Prostate gland (tissue), 2 donors: Measurements from ENCODE around the gene MGP.

ENCODE experiments used
- POLR2A ChIP-seq: fragments of 450-650 bp; IDR thresholded peaks from one replicate; pipeline ENCODE4 v1.6.1; 2016; ENCODE audit warnings: antibody characterized with exemption, mild to moderate bottlenecking
- POLR2AphosphoS5 ChIP-seq: sonication (generic); formaldehyde crosslinking; IDR thresholded peaks from one replicate; pipeline ENCODE4 v1.6.1; 2017; ENCODE audit warnings: antibody characterized with exemption
- TF ChIP-seq, protein P1 (sequence below), 4 experiments: fragments of 200-600 bp in 2 of 4; fragments of 450-650 bp in 2 of 4; sonication (generic) in 2 of 4; IDR thresholded peaks; 1 replicate in 3 of 4; 2 replicates in 1 of 4; pipeline ENCODE4 v1.5.1; 2016 to 2019; ENCODE audit warnings: antibody characterized with exemption in 4 of 4, mild to moderate bottlenecking in 2 of 4, moderate library complexity in 2 of 4

GRCh38 chr12:14846042-14846587, 39.5 kb downstream of the MGP start:
- TF ChIP-seq POLR2A (no peak), POLR2AphosphoS5 (no peak)
- TF ChIP-seq, protein P1, sequence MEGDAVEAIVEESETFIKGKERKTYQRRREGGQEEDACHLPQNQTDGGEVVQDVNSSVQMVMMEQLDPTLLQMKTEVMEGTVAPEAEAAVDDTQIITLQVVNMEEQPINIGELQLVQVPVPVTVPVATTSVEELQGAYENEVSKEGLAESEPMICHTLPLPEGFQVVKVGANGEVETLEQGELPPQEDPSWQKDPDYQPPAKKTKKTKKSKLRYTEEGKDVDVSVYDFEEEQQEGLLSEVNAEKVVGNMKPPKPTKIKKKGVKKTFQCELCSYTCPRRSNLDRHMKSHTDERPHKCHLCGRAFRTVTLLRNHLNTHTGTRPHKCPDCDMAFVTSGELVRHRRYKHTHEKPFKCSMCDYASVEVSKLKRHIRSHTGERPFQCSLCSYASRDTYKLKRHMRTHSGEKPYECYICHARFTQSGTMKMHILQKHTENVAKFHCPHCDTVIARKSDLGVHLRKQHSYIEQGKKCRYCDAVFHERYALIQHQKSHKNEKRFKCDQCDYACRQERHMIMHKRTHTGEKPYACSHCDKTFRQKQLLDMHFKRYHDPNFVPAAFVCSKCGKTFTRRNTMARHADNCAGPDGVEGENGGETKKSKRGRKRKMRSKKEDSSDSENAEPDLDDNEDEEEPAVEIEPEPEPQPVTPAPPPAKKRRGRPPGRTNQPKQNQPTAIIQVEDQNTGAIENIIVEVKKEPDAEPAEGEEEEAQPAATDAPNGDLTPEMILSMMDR (IDR thresholded peaks at IDR 0.05), result no peak
